K562 (cell line): ENCODE results near the gene LAMB2.

Experiments used
- CTCF ChIP-seq, 3 experiments: IDR thresholded peaks in 2 of 3; conservative IDR thresholded peaks in 1 of 3; 2 replicates each; pipeline ENCODE4 v1.5.1; 2011 to 2012; ENCODE audit warnings: low read length in 3 of 3, mild to moderate bottlenecking in 3 of 3, control low read depth in 2 of 3, improper control_type of control experiment in 1 of 3, inconsistent platforms in 1 of 3, low read depth in 1 of 3, mixed read lengths in 1 of 3, moderate library complexity in 1 of 3; ENCODE audit not compliant: insufficient read depth in 2 of 3
- MLX ChIP-seq, 2 experiments: fragments of 450-650 bp in 1 of 2; sonication (generic) in 1 of 2; formaldehyde crosslinking; conservative IDR thresholded peaks; 2 replicates each; pipeline versions ENCODE4 v1.4.0 to v1.8.1; 2020 to 2022; ENCODE audit warnings: mild to moderate bottlenecking in 1 of 2, missing genetic modification reagents in 1 of 2
- SP1 ChIP-seq: sonication (generic); formaldehyde crosslinking; IDR thresholded peaks from 2 replicates; pipeline ENCODE4 v1.8.1; 2022; ENCODE audit warnings: mild to moderate bottlenecking, missing genetic modification reagents
- TGIF2 ChIP-seq: sonication (generic); formaldehyde crosslinking; IDR thresholded peaks from 2 replicates; pipeline ENCODE4 v1.8.1; 2022; ENCODE audit warnings: mild to moderate bottlenecking, missing genetic modification reagents, moderate library complexity
- USF1 ChIP-seq: sonication (generic); formaldehyde crosslinking; IDR thresholded peaks from 2 replicates; pipeline ENCODE4 v1.9.0; 2022; ENCODE audit warnings: mild to moderate bottlenecking, missing genetic modification reagents

- TF ChIP-seq TGIF2 (no peak), USF1 (CRISPR knock-in tag) (no peak), CTCF (IDR thresholded peaks at IDR 0.05 in 2 of 3, conservative IDR thresholded peaks at IDR 0.05 in 1 of 3; ENCODE audit: insufficient read depth in 2 of 3, low read depth in 1 of 3, low read length in 3 of 3) (no peak), MLX (CRISPR knock-in tag; conservative IDR thresholded peaks at IDR 0.05) (no peak), SP1 (no peak)
These were observed 41.6 kb upstream of the LAMB2 start for GRCh38 chr3:49174397-49174985.
